GM12878 (cell line): Measurements from ENCODE around the gene RAB29. TPM values are rescaled to one million over a fixed set of nuclear protein-coding genes. Genes with fewer than 3 reads are reported as not detected.

ENCODE experiments used
- ASH2L ChIP-seq: fragments of 300-600, 200-600 bp; sonication (generic); IDR thresholded peaks from 2 replicates; pipeline ENCODE4 v1.6.1; 2017; ENCODE audit warnings: low read depth, mild to moderate bottlenecking, borderline replicate concordance
- BCL11A ChIP-seq: IDR thresholded peaks from 2 replicates; pipeline ENCODE4 v1.6.1; 2011; ENCODE audit warnings: low read depth, low read length
- GATAD2B ChIP-seq: fragments of 450-650 bp; conservative IDR thresholded peaks from 2 replicates; pipeline ENCODE4 v1.6.1; 2017; ENCODE audit warnings: low read depth, mild to moderate bottlenecking, moderate library complexity
- MEF2B ChIP-seq: fragments of 450-650 bp; IDR thresholded peaks from 2 replicates; pipeline ENCODE4 v1.6.1; 2018; ENCODE audit warnings: mild to moderate bottlenecking, moderate library complexity; ENCODE audit not compliant: partially characterized antibody, poor library complexity, severe bottlenecking
- STAT1 ChIP-seq: fragments of 450-650 bp; conservative IDR thresholded peaks from 2 replicates; pipeline ENCODE4 v1.6.1; 2014; ENCODE audit warnings: antibody characterized with exemption, mild to moderate bottlenecking
- TBL1XR1 ChIP-seq: IDR thresholded peaks from 2 replicates; pipeline ENCODE4 v1.6.1; 2012; ENCODE audit warnings: low read depth, low read length, improper control_type of control experiment
- polyA plus RNA-seq, 11 experiments: library from polyadenylated mRNA; depleted of rRNA in 4 of 11; unstranded in 6 of 11; stranded (reverse) in 5 of 11; fragments of >200 nt; fragmentation: Nextera tagmentation in 4 of 11; fragmentation: Illumina TruSeq in 1 of 11; extraction: Ambion mirVana in 4 of 11; extraction: Trizol in 1 of 11; gene quantifications; 1 replicate in 1 of 11; 2 replicates in 10 of 11; pipeline versions ENCODE4 v1.2.1 to v1.2.3, GENCODE V29; 2011 to 2016; ENCODE audit warnings: inconsistent platforms in 2 of 11, missing spikeins in 2 of 11, low read depth in 1 of 11
- total RNA-seq, 4 experiments: library from RNA; depleted of rRNA in 3 of 4; stranded (reverse); fragments of >200 nt in 3 of 4; fragmentation: Illumina TruSeq in 1 of 4; extraction: Trizol in 1 of 4; gene quantifications; 2 replicates each; pipeline versions ENCODE4 v1.2.1 to v1.2.3, GENCODE V29; 2013 to 2021
- TF ChIP-seq, protein P1 (sequence below): IDR thresholded peaks from 2 replicates; pipeline ENCODE4 v1.6.1; 2011; ENCODE audit warnings: borderline replicate concordance, low read depth, mild to moderate bottlenecking, moderate library complexity, mixed read lengths, low read length; ENCODE audit not compliant: insufficient read depth; ENCODE audit errors: extremely low read length
- TF ChIP-seq, protein P2 (sequence below): fragments of 450-650 bp; IDR thresholded peaks from 2 replicates; pipeline ENCODE4 v1.6.1; 2016; ENCODE audit warnings: mild to moderate bottlenecking
- TF ChIP-seq, protein P3 (sequence below): fragments of 450-650 bp; formaldehyde crosslinking; IDR thresholded peaks from 2 replicates; pipeline ENCODE4 v1.5.0; 2022; ENCODE audit warnings: mild to moderate bottlenecking, missing genetic modification characterization
- TF ChIP-seq, protein P4 (sequence below): IDR thresholded peaks from 2 replicates; pipeline ENCODE4 v1.6.1; 2012; ENCODE audit warnings: mild to moderate bottlenecking, low read depth, low read length
- TF ChIP-seq, protein P5 (sequence below): fragments of 450-650 bp; IDR thresholded peaks from 2 replicates; pipeline ENCODE4 v1.6.1; 2014; ENCODE audit warnings: mild to moderate bottlenecking

RAB29 gene
- total and polyA plus RNA-seq, 10 of the 15 experiments (the other 5 are each of a cell fraction or from before 2014, with no cell fraction given) = 11.7 to 74.5 (median 15.0) TPM

DNA sequence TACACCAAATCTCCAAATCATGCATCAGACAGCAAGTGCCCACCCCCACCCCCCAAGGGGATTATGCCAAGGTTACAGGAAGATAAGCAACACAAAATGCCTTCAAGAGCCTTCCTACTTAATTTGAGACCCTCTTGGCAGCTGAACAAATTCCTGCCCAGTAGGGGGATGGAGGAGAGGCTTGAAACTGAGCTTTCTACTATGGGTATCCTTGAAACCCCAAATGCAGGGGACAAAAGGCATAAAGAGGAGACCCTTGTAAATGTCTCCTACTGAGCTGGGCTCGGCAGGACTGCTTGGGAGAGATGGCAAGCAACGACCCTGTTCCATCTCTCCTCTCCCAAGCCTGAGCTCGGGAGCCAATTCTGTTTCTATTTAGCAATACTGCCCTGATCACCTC lies 34.2 kb upstream of the RAB29 start (continued):
- TF ChIP-seq, protein P1, sequence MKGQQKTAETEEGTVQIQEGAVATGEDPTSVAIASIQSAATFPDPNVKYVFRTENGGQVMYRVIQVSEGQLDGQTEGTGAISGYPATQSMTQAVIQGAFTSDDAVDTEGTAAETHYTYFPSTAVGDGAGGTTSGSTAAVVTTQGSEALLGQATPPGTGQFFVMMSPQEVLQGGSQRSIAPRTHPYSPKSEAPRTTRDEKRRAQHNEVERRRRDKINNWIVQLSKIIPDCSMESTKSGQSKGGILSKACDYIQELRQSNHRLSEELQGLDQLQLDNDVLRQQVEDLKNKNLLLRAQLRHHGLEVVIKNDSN = no peak
- TF ChIP-seq, protein P2, sequence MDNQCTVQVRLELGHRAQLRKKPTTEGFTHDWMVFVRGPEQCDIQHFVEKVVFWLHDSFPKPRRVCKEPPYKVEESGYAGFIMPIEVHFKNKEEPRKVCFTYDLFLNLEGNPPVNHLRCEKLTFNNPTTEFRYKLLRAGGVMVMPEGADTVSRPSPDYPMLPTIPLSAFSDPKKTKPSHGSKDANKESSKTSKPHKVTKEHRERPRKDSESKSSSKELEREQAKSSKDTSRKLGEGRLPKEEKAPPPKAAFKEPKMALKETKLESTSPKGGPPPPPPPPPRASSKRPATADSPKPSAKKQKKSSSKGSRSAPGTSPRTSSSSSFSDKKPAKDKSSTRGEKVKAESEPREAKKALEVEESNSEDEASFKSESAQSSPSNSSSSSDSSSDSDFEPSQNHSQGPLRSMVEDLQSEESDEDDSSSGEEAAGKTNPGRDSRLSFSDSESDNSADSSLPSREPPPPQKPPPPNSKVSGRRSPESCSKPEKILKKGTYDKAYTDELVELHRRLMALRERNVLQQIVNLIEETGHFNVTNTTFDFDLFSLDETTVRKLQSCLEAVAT = no peak
- TF ChIP-seq STAT1 = no peak
- no peak for TF ChIP-seq MEF2B
- TF ChIP-seq, protein P3, sequence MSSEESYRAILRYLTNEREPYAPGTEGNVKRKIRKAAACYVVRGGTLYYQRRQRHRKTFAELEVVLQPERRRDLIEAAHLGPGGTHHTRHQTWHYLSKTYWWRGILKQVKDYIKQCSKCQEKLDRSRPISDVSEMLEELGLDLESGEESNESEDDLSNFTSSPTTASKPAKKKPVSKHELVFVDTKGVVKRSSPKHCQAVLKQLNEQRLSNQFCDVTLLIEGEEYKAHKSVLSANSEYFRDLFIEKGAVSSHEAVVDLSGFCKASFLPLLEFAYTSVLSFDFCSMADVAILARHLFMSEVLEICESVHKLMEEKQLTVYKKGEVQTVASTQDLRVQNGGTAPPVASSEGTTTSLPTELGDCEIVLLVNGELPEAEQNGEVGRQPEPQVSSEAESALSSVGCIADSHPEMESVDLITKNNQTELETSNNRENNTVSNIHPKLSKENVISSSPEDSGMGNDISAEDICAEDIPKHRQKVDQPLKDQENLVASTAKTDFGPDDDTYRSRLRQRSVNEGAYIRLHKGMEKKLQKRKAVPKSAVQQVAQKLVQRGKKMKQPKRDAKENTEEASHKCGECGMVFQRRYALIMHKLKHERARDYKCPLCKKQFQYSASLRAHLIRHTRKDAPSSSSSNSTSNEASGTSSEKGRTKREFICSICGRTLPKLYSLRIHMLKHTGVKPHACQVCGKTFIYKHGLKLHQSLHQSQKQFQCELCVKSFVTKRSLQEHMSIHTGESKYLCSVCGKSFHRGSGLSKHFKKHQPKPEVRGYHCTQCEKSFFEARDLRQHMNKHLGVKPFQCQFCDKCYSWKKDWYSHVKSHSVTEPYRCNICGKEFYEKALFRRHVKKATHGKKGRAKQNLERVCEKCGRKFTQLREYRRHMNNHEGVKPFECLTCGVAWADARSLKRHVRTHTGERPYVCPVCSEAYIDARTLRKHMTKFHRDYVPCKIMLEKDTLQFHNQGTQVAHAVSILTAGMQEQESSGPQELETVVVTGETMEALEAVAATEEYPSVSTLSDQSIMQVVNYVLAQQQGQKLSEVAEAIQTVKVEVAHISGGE (CRISPR knock-in tag) = no peak
- no peak for TF ChIP-seq GATAD2B
- no peak for TF ChIP-seq TBL1XR1
- TF ChIP-seq BCL11A = no peak
- TF ChIP-seq, protein P4, sequence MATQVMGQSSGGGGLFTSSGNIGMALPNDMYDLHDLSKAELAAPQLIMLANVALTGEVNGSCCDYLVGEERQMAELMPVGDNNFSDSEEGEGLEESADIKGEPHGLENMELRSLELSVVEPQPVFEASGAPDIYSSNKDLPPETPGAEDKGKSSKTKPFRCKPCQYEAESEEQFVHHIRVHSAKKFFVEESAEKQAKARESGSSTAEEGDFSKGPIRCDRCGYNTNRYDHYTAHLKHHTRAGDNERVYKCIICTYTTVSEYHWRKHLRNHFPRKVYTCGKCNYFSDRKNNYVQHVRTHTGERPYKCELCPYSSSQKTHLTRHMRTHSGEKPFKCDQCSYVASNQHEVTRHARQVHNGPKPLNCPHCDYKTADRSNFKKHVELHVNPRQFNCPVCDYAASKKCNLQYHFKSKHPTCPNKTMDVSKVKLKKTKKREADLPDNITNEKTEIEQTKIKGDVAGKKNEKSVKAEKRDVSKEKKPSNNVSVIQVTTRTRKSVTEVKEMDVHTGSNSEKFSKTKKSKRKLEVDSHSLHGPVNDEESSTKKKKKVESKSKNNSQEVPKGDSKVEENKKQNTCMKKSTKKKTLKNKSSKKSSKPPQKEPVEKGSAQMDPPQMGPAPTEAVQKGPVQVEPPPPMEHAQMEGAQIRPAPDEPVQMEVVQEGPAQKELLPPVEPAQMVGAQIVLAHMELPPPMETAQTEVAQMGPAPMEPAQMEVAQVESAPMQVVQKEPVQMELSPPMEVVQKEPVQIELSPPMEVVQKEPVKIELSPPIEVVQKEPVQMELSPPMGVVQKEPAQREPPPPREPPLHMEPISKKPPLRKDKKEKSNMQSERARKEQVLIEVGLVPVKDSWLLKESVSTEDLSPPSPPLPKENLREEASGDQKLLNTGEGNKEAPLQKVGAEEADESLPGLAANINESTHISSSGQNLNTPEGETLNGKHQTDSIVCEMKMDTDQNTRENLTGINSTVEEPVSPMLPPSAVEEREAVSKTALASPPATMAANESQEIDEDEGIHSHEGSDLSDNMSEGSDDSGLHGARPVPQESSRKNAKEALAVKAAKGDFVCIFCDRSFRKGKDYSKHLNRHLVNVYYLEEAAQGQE = no peak
- TF ChIP-seq ASH2L = no peak
- TF ChIP-seq, protein P5, sequence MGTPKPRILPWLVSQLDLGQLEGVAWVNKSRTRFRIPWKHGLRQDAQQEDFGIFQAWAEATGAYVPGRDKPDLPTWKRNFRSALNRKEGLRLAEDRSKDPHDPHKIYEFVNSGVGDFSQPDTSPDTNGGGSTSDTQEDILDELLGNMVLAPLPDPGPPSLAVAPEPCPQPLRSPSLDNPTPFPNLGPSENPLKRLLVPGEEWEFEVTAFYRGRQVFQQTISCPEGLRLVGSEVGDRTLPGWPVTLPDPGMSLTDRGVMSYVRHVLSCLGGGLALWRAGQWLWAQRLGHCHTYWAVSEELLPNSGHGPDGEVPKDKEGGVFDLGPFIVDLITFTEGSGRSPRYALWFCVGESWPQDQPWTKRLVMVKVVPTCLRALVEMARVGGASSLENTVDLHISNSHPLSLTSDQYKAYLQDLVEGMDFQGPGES = no peak
